Measurements from ENCODE around the gene NME7. TPM values are rescaled to one million over a fixed set of nuclear protein-coding genes. Genes with fewer than 3 reads are reported as not detected.

The NME7 gene
- total and polyA plus RNA-seq, 2 donors = 22.8 to 24.4 TPM

DNA sequence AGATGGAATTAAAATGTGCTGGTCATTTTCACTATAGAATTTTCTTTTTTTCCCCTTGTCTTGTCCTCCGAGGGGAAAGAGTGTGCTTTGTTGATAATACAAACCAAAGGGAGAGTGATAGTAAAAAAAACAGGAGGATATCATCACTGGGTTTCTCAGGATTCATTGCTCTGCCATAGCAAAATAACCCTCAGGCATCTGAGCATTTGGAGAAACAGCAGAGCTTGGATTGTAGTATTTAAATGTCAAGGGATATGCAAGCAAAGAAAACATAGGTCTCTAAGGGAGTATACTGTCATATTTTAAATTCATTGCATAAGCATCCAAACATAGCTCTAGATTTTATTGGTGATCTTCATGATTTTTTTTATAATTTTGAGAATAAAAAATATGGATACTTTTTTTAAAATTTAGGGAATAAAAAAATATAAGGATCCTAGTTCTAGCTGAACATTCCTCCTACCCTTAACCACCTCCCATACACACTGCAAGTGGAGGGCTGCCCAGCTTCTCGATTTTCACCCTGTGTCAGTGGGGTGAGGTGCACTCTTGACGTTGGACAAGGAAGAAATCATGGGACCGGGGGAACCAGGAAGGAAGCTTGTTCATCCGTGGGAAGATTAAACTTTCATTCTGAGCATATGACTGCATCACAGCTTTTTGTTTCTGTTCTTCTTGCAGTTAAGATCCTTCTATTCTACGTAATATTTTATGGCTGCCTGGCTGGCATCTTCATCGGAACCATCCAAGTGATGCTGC is 256.7 kb downstream of the NME7 start:
- DNase-seq (ENCODE audit: extremely low spot score) = no peak
- H3K27ac ChIP-seq (ENCODE audit: low read depth) = no peak overlapping the region
- H3K36me3 ChIP-seq (ENCODE audit: insufficient read depth) = no peaks in the 10 kb centered on the region
- H3K4me1 ChIP-seq (ENCODE audit: insufficient read depth) = no peaks in the 10 kb centered on the region
- no peak overlapping the region for H3K4me3 ChIP-seq (ENCODE audit: low read depth, low read length)
- 40% methylated on average over 7 of the region's 7 CpGs for WGBS

DNA sequence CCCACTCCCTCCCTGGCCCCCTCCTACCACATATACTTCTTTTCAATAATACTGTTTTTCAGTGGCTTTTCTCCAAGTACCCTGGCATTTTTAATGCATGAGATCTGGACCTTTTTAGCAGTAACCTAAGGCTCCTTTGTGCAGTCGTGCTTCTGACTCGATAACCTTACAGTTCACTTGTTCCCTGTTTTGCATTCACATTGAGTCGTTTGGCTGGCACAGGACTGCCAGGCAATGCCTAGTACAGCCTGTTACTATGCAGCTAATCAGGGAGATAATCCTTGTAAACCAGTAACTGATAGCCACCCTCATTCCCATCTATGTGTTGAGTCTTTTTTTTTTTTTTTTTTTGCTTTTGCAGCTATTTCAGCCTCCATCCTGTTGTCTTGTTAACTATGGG is 257.4 kb downstream of the NME7 start:
- H3K4me3 ChIP-seq (ENCODE audit: low read depth, low read length) = no peak overlapping the region
- DNase-seq (ENCODE audit: extremely low spot score) = no peak
- no peaks in the 10 kb centered on the region for H3K36me3 ChIP-seq (ENCODE audit: insufficient read depth)
- WGBS = 24% methylated on average over 3 of the region's 3 CpGs
- H3K27ac ChIP-seq (ENCODE audit: low read depth) = peak overlapping the region; percentile 42
- no peaks in the 10 kb centered on the region for H3K4me1 ChIP-seq (ENCODE audit: insufficient read depth)

DNA sequence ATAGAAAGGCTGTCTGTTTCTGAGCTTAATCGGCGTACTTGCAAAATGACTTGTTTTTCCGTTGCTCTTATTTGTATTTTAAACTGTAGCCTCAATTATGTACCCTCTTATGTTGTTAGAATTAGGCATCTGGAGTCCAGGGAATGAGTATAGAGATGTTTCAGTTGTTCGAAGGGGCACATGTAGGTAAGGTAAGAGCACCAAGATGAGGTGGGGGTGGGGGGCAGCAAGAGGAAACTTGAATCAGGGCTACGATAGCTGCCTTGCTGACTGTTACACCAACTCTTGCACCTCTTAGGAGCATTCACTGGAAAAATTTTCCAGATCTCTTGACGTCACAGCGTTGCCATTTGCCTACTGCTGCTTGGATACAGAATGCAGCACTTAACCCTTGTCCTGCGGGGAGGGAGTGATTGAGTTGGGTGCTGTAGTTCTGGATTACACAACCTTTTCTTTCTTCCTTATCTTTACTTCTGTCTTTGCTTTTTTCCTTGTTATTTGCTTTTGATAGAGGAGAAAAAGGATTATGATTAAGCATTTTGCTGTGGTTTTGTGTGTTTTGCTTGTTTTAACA is 257.9 kb downstream of the NME7 start:
- Histone ChIP-seq H3K4me3 (ENCODE audit: low read depth, low read length) (no peak overlapping the region), H3K4me1 (ENCODE audit: insufficient read depth) (no peaks in the 10 kb centered on the region), H3K27ac (ENCODE audit: low read depth) (peak overlapping the region; percentile 64), H3K36me3 (ENCODE audit: insufficient read depth) (no peaks in the 10 kb centered on the region)
- WGBS = 36% methylated on average over 8 of the region's 8 CpGs
- DNase-seq (ENCODE audit: extremely low spot score) = no peak

DNA sequence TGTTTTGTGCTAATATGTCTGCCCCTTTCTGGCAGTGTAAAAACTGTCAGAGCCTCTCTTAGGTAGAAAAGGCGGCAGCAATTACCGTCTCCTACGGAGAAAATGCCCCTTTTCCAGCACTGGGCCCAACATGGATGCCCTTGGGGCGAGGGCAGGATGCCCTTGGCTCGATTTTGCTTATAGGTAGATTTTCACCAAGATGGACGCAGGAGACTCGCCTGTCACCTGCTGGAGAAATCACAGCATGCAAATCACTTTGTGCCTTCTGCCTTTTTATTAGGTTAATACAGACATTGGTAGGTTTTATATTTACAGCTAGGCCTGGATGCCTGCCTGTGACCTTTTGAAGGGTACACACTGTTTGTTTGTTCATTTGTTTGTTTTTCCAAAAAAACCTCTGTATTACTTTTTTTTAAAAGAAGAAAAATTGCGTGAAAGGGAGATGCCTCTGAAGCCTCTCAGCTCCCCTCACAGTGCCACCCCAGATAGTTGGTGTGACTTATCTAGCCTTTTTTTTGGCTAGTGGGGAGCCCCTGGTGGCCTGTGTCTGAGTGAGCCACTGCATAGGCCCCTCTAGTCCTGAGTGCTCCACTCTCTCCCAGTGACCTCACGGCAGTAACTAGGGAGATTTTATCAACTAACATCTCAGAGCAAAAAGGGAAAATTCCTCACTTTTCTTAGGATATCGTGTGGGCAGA is 258.6 kb downstream of the NME7 start:
- Histone ChIP-seq H3K4me1 (ENCODE audit: insufficient read depth) (no peaks in the 10 kb centered on the region), H3K27ac (ENCODE audit: low read depth) (peak overlapping the region; percentile 64), H3K4me3 (ENCODE audit: low read depth, low read length) (no peak overlapping the region), H3K36me3 (ENCODE audit: insufficient read depth) (no peaks in the 10 kb centered on the region)
- WGBS = 64% methylated on average over 10 of the region's 10 CpGs
- DNase-seq (ENCODE audit: extremely low spot score) = no peak

DNA sequence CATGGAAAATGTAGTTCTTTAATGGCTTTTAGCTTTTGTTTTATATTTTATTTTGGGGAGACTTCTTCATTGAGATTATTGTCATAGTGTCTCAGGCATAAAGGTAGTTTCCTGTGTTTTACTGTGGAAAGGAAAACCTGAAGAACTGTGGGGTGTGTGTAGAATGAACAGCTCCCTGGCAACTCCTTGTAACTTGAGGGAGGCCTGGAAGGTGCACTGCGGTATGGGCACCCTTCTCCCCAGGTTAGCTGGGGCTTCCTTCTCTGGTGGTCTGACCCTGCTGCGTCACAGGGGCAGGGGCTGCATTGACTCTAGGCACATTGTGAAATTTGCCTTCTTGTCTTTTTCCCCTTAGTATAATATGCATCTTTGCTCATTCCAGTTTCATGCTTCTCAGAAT is 259.4 kb downstream of the NME7 start:
- no peaks in the 10 kb centered on the region for H3K4me1 ChIP-seq (ENCODE audit: insufficient read depth)
- no peaks in the 10 kb centered on the region for H3K36me3 ChIP-seq (ENCODE audit: insufficient read depth)
- no peak overlapping the region for H3K27ac ChIP-seq (ENCODE audit: low read depth)
- no peak overlapping the region for H3K4me3 ChIP-seq (ENCODE audit: low read depth, low read length)
- no peak for DNase-seq (ENCODE audit: extremely low spot score)
- 52% methylated on average over 2 of the region's 2 CpGs for WGBS

DNA sequence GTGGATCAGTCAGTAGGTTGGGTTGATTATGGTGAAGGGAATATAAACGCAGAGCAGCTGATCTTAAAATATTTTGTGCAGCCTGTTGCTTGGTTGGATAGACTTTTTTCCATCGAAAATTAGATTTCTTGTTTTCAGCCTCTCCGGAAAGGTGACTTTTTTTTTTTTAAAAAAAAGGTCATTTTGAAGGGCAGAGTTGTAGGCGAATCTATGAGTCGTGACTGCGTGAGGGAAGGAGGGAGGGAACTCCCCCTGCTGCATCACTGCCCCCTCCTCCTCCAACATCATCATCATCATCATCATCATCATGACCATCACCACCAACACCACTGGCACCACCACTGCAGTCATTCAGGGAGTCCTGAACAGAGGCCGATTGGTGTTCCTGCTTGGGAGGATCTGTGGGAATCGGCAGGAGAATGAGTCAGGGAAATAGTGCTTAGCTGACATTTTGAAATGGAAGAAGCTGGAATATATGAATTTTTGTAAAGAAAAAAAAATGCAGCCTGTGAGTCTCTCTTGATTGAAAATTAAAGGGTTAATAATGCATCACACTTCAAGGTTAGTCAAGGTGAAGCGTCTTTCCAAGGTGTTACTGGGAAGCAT is 259.9 kb downstream of the NME7 start:
- no peak overlapping the region for H3K27ac ChIP-seq (ENCODE audit: low read depth)
- no peak for DNase-seq (ENCODE audit: extremely low spot score)
- H3K36me3 ChIP-seq (ENCODE audit: insufficient read depth) = no peaks in the 10 kb centered on the region
- WGBS = 20% methylated on average over 9 of the region's 9 CpGs
- H3K4me3 ChIP-seq (ENCODE audit: low read depth, low read length) = peak overlapping the region; percentile 65
- H3K4me1 ChIP-seq (ENCODE audit: insufficient read depth) = no peaks in the 10 kb centered on the region

DNA sequence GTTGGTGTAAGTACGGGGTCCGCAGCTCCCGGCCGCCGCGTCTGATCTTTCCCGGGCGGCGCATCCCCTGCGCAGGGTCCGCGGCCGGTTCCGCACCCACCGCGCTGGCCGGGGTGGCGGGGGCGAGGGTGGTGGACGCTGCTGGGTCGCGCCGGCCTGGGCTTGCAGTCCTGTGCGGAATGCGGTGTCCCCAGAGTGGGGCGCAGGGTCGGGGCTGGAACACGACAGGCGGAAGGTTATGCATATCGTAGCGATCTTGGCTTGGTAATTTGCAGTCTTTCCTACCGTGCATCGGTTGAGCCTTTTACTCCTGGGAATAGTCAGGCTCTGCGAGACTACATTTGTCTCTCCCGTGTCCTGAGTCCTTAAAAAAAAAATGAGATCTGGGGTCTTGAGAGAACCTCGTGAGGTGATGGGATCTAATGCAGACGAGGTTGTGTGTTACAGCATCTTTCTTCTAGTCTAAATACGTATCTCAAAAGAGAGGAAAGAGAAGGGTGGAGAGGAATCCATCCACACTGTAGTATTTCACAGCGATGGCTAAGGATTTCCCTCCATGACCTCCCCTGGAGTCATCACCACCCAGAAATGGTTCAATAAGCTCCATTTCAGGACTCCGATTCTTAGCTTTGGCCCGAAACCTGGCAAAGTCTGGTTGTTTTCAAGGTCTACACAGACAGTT is 260.5 kb downstream of the NME7 start:
- no peak for DNase-seq (ENCODE audit: extremely low spot score)

DNA sequence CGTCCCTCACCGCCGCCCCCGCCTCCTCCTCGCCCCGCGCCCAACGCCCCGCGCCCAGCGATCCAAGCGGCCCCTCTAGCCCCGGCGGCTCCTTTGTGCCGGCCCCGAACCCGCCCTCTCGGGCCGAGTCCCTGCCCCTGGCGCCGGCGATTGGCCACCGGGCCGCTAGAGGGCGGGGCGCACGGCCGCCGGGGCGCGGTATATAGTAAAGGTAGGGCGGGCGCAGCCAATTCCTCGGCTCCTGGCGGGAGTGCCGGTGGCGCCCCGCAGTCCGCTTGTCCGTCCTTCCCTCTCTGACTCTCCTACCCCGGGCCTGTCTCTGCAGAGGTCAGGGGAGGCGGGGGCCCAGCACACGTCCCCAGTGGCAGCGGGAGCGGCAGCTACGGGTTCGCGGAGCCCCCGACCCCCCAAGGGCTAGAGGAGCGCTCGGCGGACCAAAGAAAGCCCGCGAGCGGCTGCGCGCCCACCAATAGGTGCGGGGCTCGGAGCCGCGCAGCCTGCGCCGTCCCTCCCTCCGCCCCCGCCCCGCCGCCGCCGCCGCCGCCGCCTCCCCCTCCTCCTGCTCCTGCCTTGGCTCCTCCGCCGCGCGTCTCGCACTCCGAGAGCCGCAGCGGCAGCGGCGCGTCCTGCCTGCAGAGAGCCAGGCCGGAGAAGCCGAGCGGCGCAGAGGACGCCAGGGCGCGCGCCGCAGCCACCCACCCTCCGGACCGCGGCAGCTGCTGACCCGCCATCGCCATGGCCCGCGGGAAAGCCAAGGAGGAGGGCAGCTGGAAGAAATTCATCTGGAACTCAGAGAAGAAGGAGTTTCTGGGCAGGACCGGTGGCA is 261.3 kb downstream of the NME7 start, which contains the start of gene ATP1B1:
Gene ATP1B1 (plus strand): TSS at position 596 of the 826 bp plus-strand sequence. CDS start 140 bp downstream, at position 736.
- no peak for DNase-seq (ENCODE audit: extremely low spot score)
- WGBS = under 1% methylated on average over 100 of the region's 100 CpGs
- H3K4me1 ChIP-seq (ENCODE audit: insufficient read depth) = no peaks in the 10 kb centered on the region

More for the DNA sequence above, 260.5 kb downstream of the NME7 start:
- H3K4me1 ChIP-seq (ENCODE audit: insufficient read depth) = no peaks in the 10 kb centered on the region
- peak overlapping the region; percentile 65 for H3K4me3 ChIP-seq (ENCODE audit: low read depth, low read length)
- H3K27ac ChIP-seq (ENCODE audit: low read depth) = peak overlapping the region; percentile 57
- under 1% methylated on average over 41 of the region's 41 CpGs for WGBS
- H3K36me3 ChIP-seq (ENCODE audit: insufficient read depth) = no peaks in the 10 kb centered on the region

DNA sequence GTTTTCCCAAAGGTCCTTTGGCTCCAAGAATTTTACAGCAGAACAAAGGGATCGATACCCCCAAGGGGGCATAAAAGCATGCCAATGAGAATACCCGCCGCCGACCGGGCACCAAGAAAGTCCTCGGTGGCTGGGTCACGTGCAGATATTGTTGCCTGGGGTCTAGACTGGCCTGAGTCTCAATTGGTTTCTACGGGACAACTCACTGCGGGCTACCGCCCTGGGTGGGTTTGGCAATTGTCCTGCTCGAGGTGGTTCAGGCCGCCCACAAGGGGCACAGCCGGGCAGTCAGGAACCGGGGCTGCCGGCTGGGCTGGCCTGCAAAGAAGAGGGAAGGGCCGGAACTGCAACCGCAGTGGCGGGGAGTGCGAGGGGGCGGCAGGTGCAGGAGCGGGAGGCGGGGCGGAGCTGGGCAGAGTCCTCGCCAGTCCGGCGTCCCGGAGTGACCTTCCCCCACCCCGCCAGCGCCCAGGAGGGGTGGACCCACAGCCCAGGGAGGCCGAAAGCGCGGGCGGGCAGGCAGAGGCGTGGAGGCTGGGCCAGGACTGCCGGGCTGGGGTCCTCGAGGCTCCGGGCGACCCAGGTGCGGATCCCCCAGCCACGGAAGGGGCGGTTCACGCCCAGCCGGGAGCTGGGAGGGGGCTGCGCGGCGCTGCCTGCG is 262.0 kb downstream of the NME7 start:
- WGBS = 5% methylated on average over 47 of the region's 47 CpGs
- H3K4me1 ChIP-seq (ENCODE audit: insufficient read depth) = no peaks in the 10 kb centered on the region

More for the DNA sequence above, 261.3 kb downstream of the NME7 start, which contains the start of gene ATP1B1:
- Histone ChIP-seq H3K36me3 (ENCODE audit: insufficient read depth) (no peaks in the 10 kb centered on the region), H3K27ac (ENCODE audit: low read depth) (peak within 1 kb of the TSS; percentile 83), H3K4me3 (ENCODE audit: low read depth, low read length) (peak within 1 kb of the TSS; percentile 65)

DNA sequence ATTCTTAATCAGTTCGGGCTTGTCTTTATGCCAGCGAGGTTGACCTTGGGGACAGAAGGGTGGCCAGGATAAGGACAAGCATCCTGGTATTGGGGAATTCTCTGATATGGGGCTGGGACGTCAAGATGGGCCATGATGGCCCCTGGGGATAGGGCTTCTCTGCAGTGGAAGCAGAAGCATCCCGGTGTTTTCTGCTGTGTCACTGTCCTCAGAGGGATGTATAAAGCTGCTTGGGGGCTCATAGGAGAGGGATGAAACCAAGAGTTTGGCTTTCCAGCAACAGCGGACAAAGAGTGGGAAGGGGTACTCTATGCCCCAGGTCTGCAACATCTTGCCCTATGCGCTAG is 262.5 kb downstream of the NME7 start:
- Histone ChIP-seq H3K36me3 (ENCODE audit: insufficient read depth) (no peaks in the 10 kb centered on the region), H3K4me1 (ENCODE audit: insufficient read depth) (no peaks in the 10 kb centered on the region), H3K4me3 (ENCODE audit: low read depth, low read length) (no peak overlapping the region), H3K27ac (ENCODE audit: low read depth) (no peak overlapping the region)
- 66% methylated on average over 6 of the region's 6 CpGs for WGBS
- no peak for DNase-seq (ENCODE audit: extremely low spot score)

More for the DNA sequence above, 262.0 kb downstream of the NME7 start:
- Histone ChIP-seq H3K27ac (ENCODE audit: low read depth) (no peak overlapping the region), H3K4me3 (ENCODE audit: low read depth, low read length) (peak overlapping the region; percentile 65), H3K36me3 (ENCODE audit: insufficient read depth) (no peaks in the 10 kb centered on the region)
- no peak for DNase-seq (ENCODE audit: extremely low spot score)

DNA sequence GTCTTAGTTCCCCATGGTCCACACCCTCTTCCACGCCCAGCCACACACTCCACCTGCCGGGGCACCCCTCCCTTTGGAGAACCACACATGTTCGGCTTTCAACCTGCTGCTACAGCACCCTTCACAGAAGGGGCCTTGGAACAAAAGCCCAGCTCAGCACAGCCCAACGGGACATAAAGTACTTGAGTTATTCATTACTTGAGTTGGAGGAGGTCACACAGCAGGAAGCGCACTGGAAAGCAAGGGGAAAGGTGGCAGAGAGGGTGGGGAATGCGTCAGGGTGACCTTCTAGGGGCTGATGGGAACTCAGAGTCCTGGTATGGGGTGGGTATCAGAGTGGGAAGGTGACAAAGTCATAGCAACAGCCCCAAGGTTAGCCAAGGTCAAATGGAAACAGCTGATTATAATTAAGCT is 264.1 kb downstream of the NME7 start:
- no peak for DNase-seq (ENCODE audit: extremely low spot score)
- Histone ChIP-seq H3K4me3 (ENCODE audit: low read depth, low read length) (no peak overlapping the region), H3K36me3 (ENCODE audit: insufficient read depth) (no peaks in the 10 kb centered on the region), H3K4me1 (ENCODE audit: insufficient read depth) (no peaks in the 10 kb centered on the region), H3K27ac (ENCODE audit: low read depth) (peak overlapping the region; percentile 16)
- WGBS = 73% methylated on average over 6 of the region's 6 CpGs

DNA sequence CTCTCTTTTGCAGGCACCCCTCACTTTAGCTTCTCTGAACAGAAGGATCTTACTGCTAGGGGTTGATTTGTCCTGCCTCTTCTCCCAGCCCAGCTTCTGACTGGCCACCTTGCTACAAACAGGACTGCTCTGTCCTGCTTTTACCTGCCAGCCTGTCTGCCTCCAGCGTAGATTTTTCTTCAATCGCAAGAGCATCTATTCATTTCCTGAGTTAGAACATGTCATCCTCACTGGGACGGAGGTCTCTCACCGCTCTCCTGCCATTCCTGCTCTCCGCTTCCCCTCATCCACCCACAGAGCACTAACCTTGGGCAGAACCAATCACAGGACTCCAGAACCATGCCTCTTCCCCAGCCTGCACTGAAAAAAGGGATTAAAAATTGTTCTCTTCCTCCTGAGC is 264.6 kb downstream of the NME7 start:
- WGBS = 83% methylated on average over 5 of the region's 5 CpGs
- DNase-seq (ENCODE audit: extremely low spot score) = no peak
- H3K27ac ChIP-seq (ENCODE audit: low read depth) = no peak overlapping the region
- no peak overlapping the region for H3K4me3 ChIP-seq (ENCODE audit: low read depth, low read length)
- no peaks in the 10 kb centered on the region for H3K36me3 ChIP-seq (ENCODE audit: insufficient read depth)
- no peaks in the 10 kb centered on the region for H3K4me1 ChIP-seq (ENCODE audit: insufficient read depth)
